IMR-90 (cell line): ENCODE data around the gene PITX1. TPM values are rescaled to one million over a fixed set of nuclear protein-coding genes. Genes with fewer than 3 reads are reported as not detected.

Experiments used
- ATAC-seq: fragments of 200-7000 bp; cut with Tn5 transposase; 2 replicates; pipeline ENCODE4 v1.9.1; 2020; ENCODE audit warnings: low read depth, mild to moderate bottlenecking, moderate library complexity
- BruUV-seq: library from RNA; stranded (reverse); fragments of 400-500 nt; replicated peaks from 2 replicates; lab custom pipeline; 2021; lab: Mats Ljungman, UMichigan
- CTCF ChIA-PET: fragments of 300-600 bp; formaldehyde crosslinking; extraction: SDS; loops from one replicate; lab custom pipeline; 2021; ENCODE audit warnings: antibody characterized with exemption; lab: Yijun Ruan, JAX
- POLR2A ChIA-PET: fragments of 300-600 bp; sonication (Branson Sonifier 250); formaldehyde crosslinking; loops from one replicate; lab custom pipeline; 2022; ENCODE audit warnings: antibody characterized with exemption; ENCODE audit not compliant: unreplicated experiment; lab: Charles Lee
- DNase-seq: peaks from one replicate; pipeline ENCODE4 v3.0.0; 2013
- H2AFZ ChIP-seq: replicated peaks from 2 replicates; pipeline ENCODE3; 2013; ENCODE audit warnings: low read length, mild to moderate bottlenecking; ENCODE audit not compliant: poor library complexity
- H2AK5ac ChIP-seq: 2 replicates; pipeline ENCODE4 v1.6.1; 2013; ENCODE audit warnings: low read depth, low read length, inconsistent platforms
- H2AK9ac ChIP-seq: replicated peaks from 2 replicates; pipeline ENCODE3; 2013; ENCODE audit warnings: mild to moderate bottlenecking, low read depth, low read length, moderate library complexity; ENCODE audit not compliant: poor library complexity
- H2BK120ac ChIP-seq: 2 replicates; pipeline ENCODE4 v1.6.1; 2013; ENCODE audit warnings: low read depth, low read length, inconsistent platforms
- H2BK15ac ChIP-seq: 3 replicates; pipeline ENCODE4 v1.6.1; 2013; ENCODE audit warnings: low read depth, low read length, inconsistent platforms
- H2BK20ac ChIP-seq: 2 replicates; pipeline ENCODE4 v1.6.1; 2013; ENCODE audit warnings: low read depth, mild to moderate bottlenecking, inconsistent platforms, low read length, moderate library complexity
- H2BK5ac ChIP-seq: 2 replicates; pipeline ENCODE4 v1.6.1; 2013; ENCODE audit warnings: mild to moderate bottlenecking, low read depth, low read length, inconsistent platforms; ENCODE audit not compliant: poor library complexity, severe bottlenecking
- H3K14ac ChIP-seq: replicated peaks from 2 replicates; pipeline ENCODE4 v1.6.1; 2013; ENCODE audit warnings: low read depth, low read length, inconsistent platforms
- H3K18ac ChIP-seq: 2 replicates; pipeline ENCODE4 v1.6.1; 2013; ENCODE audit warnings: low read depth, low read length, control low read depth
- H3K23ac ChIP-seq: 2 replicates; pipeline ENCODE4 v1.6.1; 2013; ENCODE audit warnings: low read depth, low read length, inconsistent platforms
- H3K27ac ChIP-seq: 2 replicates; pipeline ENCODE4 v1.5.1; 2013; ENCODE audit warnings: mild to moderate bottlenecking, control low read depth, low read length; ENCODE audit not compliant: insufficient read depth
- H3K27me3 ChIP-seq: 2 replicates; pipeline ENCODE4 v1.6.1; 2013; ENCODE audit warnings: low read length; ENCODE audit not compliant: control insufficient read depth, insufficient read depth
- H3K36me3 ChIP-seq: 2 replicates; pipeline ENCODE4 v1.6.1; 2013; ENCODE audit warnings: low read length, mixed read lengths; ENCODE audit not compliant: control insufficient read depth, insufficient read depth
- H3K4ac ChIP-seq: 2 replicates; pipeline ENCODE4 v1.6.1; 2013; ENCODE audit warnings: low read depth, low read length, inconsistent platforms
- H3K4me1 ChIP-seq: 2 replicates; pipeline ENCODE4 v1.6.1; 2013; ENCODE audit warnings: low read length, mixed read lengths; ENCODE audit not compliant: control insufficient read depth, insufficient read depth
- H3K4me2 ChIP-seq: 2 replicates; pipeline ENCODE4 v1.6.1; 2013; ENCODE audit warnings: low read depth, mild to moderate bottlenecking, control low read depth, low read length, moderate library complexity
- H3K4me3 ChIP-seq: 2 replicates; pipeline ENCODE4 v1.5.1; 2013; ENCODE audit warnings: low read depth, mild to moderate bottlenecking, control low read depth, low read length, moderate library complexity; ENCODE audit not compliant: insufficient read depth
- H3K56ac ChIP-seq: 2 replicates; pipeline ENCODE4 v1.6.1; 2013; ENCODE audit warnings: low read length, inconsistent platforms; ENCODE audit not compliant: insufficient read depth; ENCODE audit errors: extremely low read depth
- H3K79me1 ChIP-seq, 2 experiments: 2 replicates each; pipeline ENCODE4 v1.6.1; 2013; ENCODE audit warnings: low read length in 2 of 2, inconsistent platforms in 1 of 2, low read depth in 1 of 2
- H3K9ac ChIP-seq: 2 replicates; pipeline ENCODE4 v1.6.1; 2013; ENCODE audit warnings: low read depth, low read length, control low read depth
- H3K9me1 ChIP-seq: 2 replicates; pipeline ENCODE4 v1.6.1; 2013; ENCODE audit warnings: low read length, inconsistent platforms; ENCODE audit not compliant: insufficient read depth
- H3K9me3 ChIP-seq: 2 replicates; pipeline ENCODE4 v1.6.1; 2013; ENCODE audit warnings: low read length; ENCODE audit not compliant: control insufficient read depth, insufficient read depth
- H4K20me1 ChIP-seq: 2 replicates; pipeline ENCODE4 v1.6.1; 2013; ENCODE audit warnings: low read length, inconsistent platforms; ENCODE audit not compliant: insufficient read depth
- H4K5ac ChIP-seq: 2 replicates; pipeline ENCODE4 v1.6.1; 2013; ENCODE audit warnings: mild to moderate bottlenecking, low read depth, low read length, control low read depth
- H4K8ac ChIP-seq, 2 experiments: 2 replicates each; pipeline ENCODE4 v1.6.1; 2013; ENCODE audit warnings: low read depth in 2 of 2, low read length in 2 of 2, control low read depth in 1 of 2, inconsistent platforms in 1 of 2
- H4K91ac ChIP-seq: 2 replicates; pipeline ENCODE4 v1.6.1; 2013; ENCODE audit warnings: low read depth, low read length, inconsistent platforms; ENCODE audit not compliant: insufficient read depth
- RAD21 ChIP-seq: IDR thresholded peaks from 2 replicates; pipeline ENCODE4 v1.6.1; 2012; ENCODE audit warnings: low read length, improper control_type of control experiment
- RFX5 ChIP-seq: IDR thresholded peaks from 2 replicates; pipeline ENCODE4 v1.8.0; 2012; ENCODE audit warnings: low read depth, mild to moderate bottlenecking, low read length, moderate library complexity
- USF2 ChIP-seq: fragments of 150-350 bp; IDR thresholded peaks from 2 replicates; pipeline ENCODE4 v1.6.1; 2017; ENCODE audit warnings: mild to moderate bottlenecking, antibody characterized with exemption, low read length, low read depth
- WGBS, 2 experiments: methylation state at CpG; one replicate each; pipeline versions ENCODE4 v1.1.5 to v1.1.7; 2013; ENCODE audit warnings: missing lambda C conversion rate in 2 of 2; ENCODE audit not compliant: insufficient read length in 1 of 2; ENCODE audit errors: extremely low coverage in 2 of 2; 5-methylcytosine and 5-hydroxymethylcytosine counted together
- dilution Hi-C: fragments of 300-500 bp; cut with HindIII; formaldehyde crosslinking; loops from one replicate; pipeline ENCODE4 v1.14.3; 2018; ENCODE audit warnings: low sequenced_read_pairs; ENCODE audit not compliant: unreplicated experiment
- in situ Hi-C: fragments of 300-500 bp; cut with MboI; formaldehyde crosslinking; loops from 3 replicates; pipeline ENCODE4 v1.14.3; 2019; ENCODE audit warnings: low sequenced_read_pairs, inconsistent platforms, mixed read lengths
- intact Hi-C: fragments of 100-400 bp; cut with micrococcal nuclease; formaldehyde crosslinking; loops from 2 replicates; pipeline ENCODE4 v1.10.0; 2022
- polyA plus RNA-seq, 3 experiments: library from polyadenylated mRNA; depleted of rRNA; stranded (reverse); fragments of >200 nt; gene quantifications; 2 replicates each; pipeline ENCODE4 v1.2.3, GENCODE V29; 2012; ENCODE audit warnings: low replicate concordance in 1 of 3
- total RNA-seq: library from RNA; depleted of rRNA; stranded (reverse); fragments of >200 nt; gene quantifications from 2 replicates; pipeline ENCODE4 v1.2.3, GENCODE V29; 2012

The PITX1 gene
- total and polyA plus RNA-seq, 2 of the 4 experiments (the other 2 are of a cell fraction) = 10.4 to 29.8 TPM

- H3K9ac ChIP-seq = no peak overlapping the region
- no peak overlapping the region for H2BK15ac ChIP-seq
- H3K79me1 ChIP-seq = peaks cover 4 to 58% of the 10 kb centered on the region in 2 experiments
- no peak overlapping the region for H4K5ac ChIP-seq
- BruUV-seq = no TSS peak
- no peak overlapping the region for H3K4ac ChIP-seq
- ATAC-seq (no peak), DNase-seq (no peak)
- no peak overlapping the region for H4K8ac ChIP-seq
- no peak overlapping the region for H2AK9ac ChIP-seq
- no peak overlapping the region for H3K4me2 ChIP-seq
- H3K18ac ChIP-seq = no peak overlapping the region; the same call in 1 of the 2 replicates
- peaks cover 44% of the 10 kb centered on the region for H4K20me1 ChIP-seq
- in situ Hi-C loops = no loop called here
- no peak overlapping the region for H3K4me3 ChIP-seq
- no peak overlapping the region for H2AK5ac ChIP-seq
- ChIA-PET POLR2A (no interaction called here), CTCF (no interaction called here)
- H2AFZ ChIP-seq = no peak overlapping the region
- dilution Hi-C loops = no loop called here
- H3K23ac ChIP-seq = no peak overlapping the region
- no peak overlapping the region for H3K56ac ChIP-seq
- peaks cover 17% of the 10 kb centered on the region; the same call in 1 of the 2 replicates for H3K4me1 ChIP-seq
- H3K9me3 ChIP-seq = peaks cover 7% of the 10 kb centered on the region
- H3K14ac ChIP-seq = no peak overlapping the region
- no peak overlapping the region for H2BK120ac ChIP-seq
- no peak overlapping the region for H3K27ac ChIP-seq
- 100% methylated on average over 2 of the region's 12 CpGs; no CpG with 5 or more reads in 1 of the 2 experiments for WGBS, 2 experiments
- H4K91ac ChIP-seq = no peak overlapping the region
- H3K9me1 ChIP-seq = peaks cover 8% of the 10 kb centered on the region
- intact Hi-C loops = no loop called here
- H2BK20ac ChIP-seq = no peak overlapping the region
- H3K36me3 ChIP-seq = peaks cover 49% of the 10 kb centered on the region
- no peaks in the 10 kb centered on the region for H3K27me3 ChIP-seq
- no peak for TF ChIP-seq USF2
- no peak for TF ChIP-seq RFX5
- no peak for TF ChIP-seq RAD21
- H2BK5ac ChIP-seq = no peak overlapping the region
These were observed 7.3 kb downstream of the PITX1 start for GRCh38 chr5:135026645-135027265.
